ENCODE data around the gene LGALS1.

DNA sequence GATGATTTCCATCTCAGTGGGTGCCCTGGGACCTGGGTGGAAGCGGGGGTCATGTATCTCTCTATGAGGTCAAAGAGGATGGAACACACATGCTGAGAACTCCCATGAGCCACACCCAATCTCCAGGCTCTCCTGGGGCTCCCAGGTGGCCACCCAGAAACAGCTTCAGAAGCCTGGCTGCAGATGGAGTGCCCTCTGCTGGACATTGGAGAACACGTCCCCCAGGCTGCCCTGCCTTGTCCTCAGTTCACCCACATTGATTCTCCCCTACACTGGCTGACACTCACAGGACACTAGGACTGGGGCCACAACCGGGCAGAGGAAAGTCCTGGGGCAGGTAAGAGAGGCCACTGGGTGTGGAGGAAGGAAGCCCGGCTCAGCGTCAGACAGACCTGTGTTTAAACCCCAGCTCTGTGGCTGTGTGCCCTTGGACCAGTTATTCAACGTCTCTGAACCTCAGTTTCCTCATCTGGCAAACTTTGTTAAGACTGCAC is 6.2 kb downstream of the LGALS1 start:
- TF ChIP-seq, protein P1, sequence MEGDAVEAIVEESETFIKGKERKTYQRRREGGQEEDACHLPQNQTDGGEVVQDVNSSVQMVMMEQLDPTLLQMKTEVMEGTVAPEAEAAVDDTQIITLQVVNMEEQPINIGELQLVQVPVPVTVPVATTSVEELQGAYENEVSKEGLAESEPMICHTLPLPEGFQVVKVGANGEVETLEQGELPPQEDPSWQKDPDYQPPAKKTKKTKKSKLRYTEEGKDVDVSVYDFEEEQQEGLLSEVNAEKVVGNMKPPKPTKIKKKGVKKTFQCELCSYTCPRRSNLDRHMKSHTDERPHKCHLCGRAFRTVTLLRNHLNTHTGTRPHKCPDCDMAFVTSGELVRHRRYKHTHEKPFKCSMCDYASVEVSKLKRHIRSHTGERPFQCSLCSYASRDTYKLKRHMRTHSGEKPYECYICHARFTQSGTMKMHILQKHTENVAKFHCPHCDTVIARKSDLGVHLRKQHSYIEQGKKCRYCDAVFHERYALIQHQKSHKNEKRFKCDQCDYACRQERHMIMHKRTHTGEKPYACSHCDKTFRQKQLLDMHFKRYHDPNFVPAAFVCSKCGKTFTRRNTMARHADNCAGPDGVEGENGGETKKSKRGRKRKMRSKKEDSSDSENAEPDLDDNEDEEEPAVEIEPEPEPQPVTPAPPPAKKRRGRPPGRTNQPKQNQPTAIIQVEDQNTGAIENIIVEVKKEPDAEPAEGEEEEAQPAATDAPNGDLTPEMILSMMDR (IDR thresholded peaks at IDR 0.05), result peak; percentile 83 to 93 (median 91)
- no peak for TF ChIP-seq POLR2A (IDR thresholded peaks at IDR 0.05)

All from adrenal gland (tissue), 5 donors.